22Rv1 (cell line): ENCODE measurements around the gene THEMIS.

Source experiments
- H3K27ac ChIP-seq: fragments of 450-650 bp; 2 replicates; pipeline ENCODE4 v1.5.1; 2017
- CTCF ChIP-seq: fragments of 450-650 bp; IDR thresholded peaks from 2 replicates; pipeline ENCODE4 v1.5.1; 2017; ENCODE audit warnings: mild to moderate bottlenecking
- ZFX ChIP-seq: fragments of 450-650 bp; IDR thresholded peaks from 2 replicates; pipeline ENCODE4 v1.6.1; 2017; ENCODE audit warnings: antibody characterized with exemption, borderline replicate concordance

The THEMIS gene

GRCh38 chr6:127727260-127727953 is 173.5 kb downstream of the THEMIS start:
- no peak for TF ChIP-seq ZFX
- TF ChIP-seq CTCF, result no peak
- no peak overlapping the region for H3K27ac ChIP-seq

GRCh38 chr6:127725821-127726220 is 175.0 kb downstream of the THEMIS start:
- no peak overlapping the region for H3K27ac ChIP-seq
- no peak for TF ChIP-seq ZFX
- no peak for TF ChIP-seq CTCF

GRCh38 chr6:127718694-127719093 is 182.2 kb downstream of the THEMIS start:
- H3K27ac ChIP-seq, result no peak overlapping the region
- TF ChIP-seq ZFX (no peak), CTCF (no peak)

- no peak overlapping the region for H3K27ac ChIP-seq
- TF ChIP-seq ZFX, result no peak
- TF ChIP-seq CTCF, result no peak
These were observed 183.5 kb downstream of the THEMIS start for GRCh38 chr6:127717384-127717783.

GRCh38 chr6:127716465-127716864 is 184.4 kb downstream of the THEMIS start:
- H3K27ac ChIP-seq, result no peak overlapping the region
- no peak for TF ChIP-seq CTCF
- no peak for TF ChIP-seq ZFX

GRCh38 chr6:127710668-127711067 is 190.2 kb downstream of the THEMIS start:
- H3K27ac ChIP-seq, result no peak overlapping the region
- TF ChIP-seq CTCF, result no peak
- TF ChIP-seq ZFX, result no peak

GRCh38 chr6:127706216-127706615 is 194.6 kb downstream of the THEMIS start:
- TF ChIP-seq CTCF, result no peak
- TF ChIP-seq ZFX, result no peak
- H3K27ac ChIP-seq, result no peak overlapping the region
